Measurements from ENCODE around the gene HDLBP.
A peak's percentile ranks its signal among the peaks of the same experiment; 100 is the strongest.

HDLBP gene

GRCh38 chr2:241312082-241312481 is 3.4 kb downstream of the HDLBP start:
- peak; percentile 26 for ATAC-seq (ENCODE audit: low read depth)
- no peak for TF ChIP-seq CTCF (IDR thresholded peaks at IDR 0.05; ENCODE audit: poor library complexity, severe bottlenecking)
- Histone ChIP-seq H3K4me1 (ENCODE audit: insufficient read depth, poor library complexity, severe bottlenecking) (peaks cover 42% of the 10 kb centered on the region), H3K4me3 (ENCODE audit: severe bottlenecking) (no peak overlapping the region), H3K36me3 (ENCODE audit: low read depth) (peaks cover 33% of the 10 kb centered on the region), H3K9me3 (ENCODE audit: severe bottlenecking) (no peaks in the 10 kb centered on the region), H3K27ac (ENCODE audit: poor library complexity, severe bottlenecking) (peak overlapping the region; percentile 83), H3K27me3 (ENCODE audit: insufficient read depth, poor library complexity, severe bottlenecking) (no peaks in the 10 kb centered on the region)
- no peak for DNase-seq (ENCODE audit: low spot score)

- H3K27ac ChIP-seq (ENCODE audit: poor library complexity, severe bottlenecking), result no peak overlapping the region
- TF ChIP-seq CTCF (IDR thresholded peaks at IDR 0.05; ENCODE audit: poor library complexity, severe bottlenecking), result no peak
- no peaks in the 10 kb centered on the region for H3K27me3 ChIP-seq (ENCODE audit: insufficient read depth, poor library complexity, severe bottlenecking)
- H3K9me3 ChIP-seq (ENCODE audit: severe bottlenecking), result no peaks in the 10 kb centered on the region
- no peak for ATAC-seq (ENCODE audit: low read depth)
- DNase-seq (ENCODE audit: low spot score), result no peak
- H3K4me1 ChIP-seq (ENCODE audit: insufficient read depth, poor library complexity, severe bottlenecking), result peaks cover 42% of the 10 kb centered on the region
- H3K36me3 ChIP-seq (ENCODE audit: low read depth), result peaks cover 27% of the 10 kb centered on the region
- no peak overlapping the region for H3K4me3 ChIP-seq (ENCODE audit: severe bottlenecking)
Measured at GRCh38 chr2:241310917-241311566, 4.4 kb downstream of the HDLBP start.

- no peak for TF ChIP-seq CTCF (IDR thresholded peaks at IDR 0.05; ENCODE audit: poor library complexity, severe bottlenecking)
- peaks cover 30% of the 10 kb centered on the region for H3K36me3 ChIP-seq (ENCODE audit: low read depth)
- peak; percentile 59; the same call in 2 of the 3 replicates for ATAC-seq (ENCODE audit: low read depth)
- H3K9me3 ChIP-seq (ENCODE audit: severe bottlenecking), result no peaks in the 10 kb centered on the region
- H3K4me1 ChIP-seq (ENCODE audit: insufficient read depth, poor library complexity, severe bottlenecking), result peaks cover 42% of the 10 kb centered on the region
- no peak overlapping the region for H3K4me3 ChIP-seq (ENCODE audit: severe bottlenecking)
- H3K27ac ChIP-seq (ENCODE audit: poor library complexity, severe bottlenecking), result no peak overlapping the region
- no peak for DNase-seq (ENCODE audit: low spot score)
- no peaks in the 10 kb centered on the region for H3K27me3 ChIP-seq (ENCODE audit: insufficient read depth, poor library complexity, severe bottlenecking)
Measured at GRCh38 chr2:241309684-241310117, 5.8 kb downstream of the HDLBP start.

GRCh38 chr2:241308832-241309500 is 6.5 kb downstream of the HDLBP start:
- no peak for TF ChIP-seq CTCF (IDR thresholded peaks at IDR 0.05; ENCODE audit: poor library complexity, severe bottlenecking)

GRCh38 chr2:241308267-241308666 is 7.2 kb downstream of the HDLBP start:
- no peak for DNase-seq (ENCODE audit: low spot score)
- ATAC-seq (ENCODE audit: low read depth), result no peak
- H3K9me3 ChIP-seq (ENCODE audit: severe bottlenecking), result no peaks in the 10 kb centered on the region
- H3K27me3 ChIP-seq (ENCODE audit: insufficient read depth, poor library complexity, severe bottlenecking), result no peaks in the 10 kb centered on the region
- TF ChIP-seq CTCF (IDR thresholded peaks at IDR 0.05; ENCODE audit: poor library complexity, severe bottlenecking), result no peak
- no peak overlapping the region for H3K4me3 ChIP-seq (ENCODE audit: severe bottlenecking)
- H3K27ac ChIP-seq (ENCODE audit: poor library complexity, severe bottlenecking), result no peak overlapping the region
- H3K36me3 ChIP-seq (ENCODE audit: low read depth), result peaks cover 27% of the 10 kb centered on the region
- peaks cover 35% of the 10 kb centered on the region for H3K4me1 ChIP-seq (ENCODE audit: insufficient read depth, poor library complexity, severe bottlenecking)

More at GRCh38 chr2:241308832-241309500, 6.5 kb downstream of the HDLBP start:
- DNase-seq (ENCODE audit: low spot score), result no peak
- peaks cover 42% of the 10 kb centered on the region for H3K4me1 ChIP-seq (ENCODE audit: insufficient read depth, poor library complexity, severe bottlenecking)
- peaks cover 30% of the 10 kb centered on the region for H3K36me3 ChIP-seq (ENCODE audit: low read depth)
- H3K27ac ChIP-seq (ENCODE audit: poor library complexity, severe bottlenecking), result no peak overlapping the region
- H3K27me3 ChIP-seq (ENCODE audit: insufficient read depth, poor library complexity, severe bottlenecking), result no peaks in the 10 kb centered on the region
- ATAC-seq (ENCODE audit: low read depth), result no peak
- H3K9me3 ChIP-seq (ENCODE audit: severe bottlenecking), result no peaks in the 10 kb centered on the region
- no peak overlapping the region for H3K4me3 ChIP-seq (ENCODE audit: severe bottlenecking)

Measured in RWPE2 (cell line).